CD14-positive monocyte (primary cell): ENCODE results near the gene NAA11. TPM values are rescaled to one million over a fixed set of nuclear protein-coding genes. Genes with fewer than 3 reads are reported as not detected.

Source experiments
- DNase-seq, 3 donors: peaks; one replicate each; pipeline ENCODE4 v3.0.0-alpha.2; 2011 to 2022
- H2AFZ ChIP-seq: 2 replicates; pipeline ENCODE4 v1.6.0; 2012; ENCODE audit warnings: mild to moderate bottlenecking, low read depth, low read length, inconsistent platforms; ENCODE audit not compliant: insufficient read depth, poor library complexity, severe bottlenecking
- H3K27ac ChIP-seq, 2 donors: 1 replicate in 1 of 2; 2 replicates in 1 of 2; pipeline ENCODE4 v1.5.1; 2012 to 2013; ENCODE audit warnings: low read length in 2 of 2, control low read depth in 1 of 2, inconsistent platforms in 1 of 2, low read depth in 1 of 2, mild to moderate bottlenecking in 1 of 2
- H3K27me3 ChIP-seq, 2 donors: one replicate each; pipeline versions ENCODE4 v1.6.0 to v1.6.1; 2011 to 2013; ENCODE audit warnings: low read length in 2 of 2; ENCODE audit not compliant: control insufficient read depth in 2 of 2, insufficient read depth in 2 of 2
- H3K36me3 ChIP-seq, 2 donors: replicated peaks in 1 of 2; 1 replicate in 1 of 2; 2 replicates in 1 of 2; pipeline versions ENCODE4 v1.5.1 to v1.6.1; 2012 to 2013; ENCODE audit warnings: low read length in 2 of 2, control low read depth in 1 of 2, inconsistent platforms in 1 of 2, mild to moderate bottlenecking in 1 of 2; ENCODE audit not compliant: insufficient read depth in 2 of 2, control insufficient read depth in 1 of 2
- H3K4me1 ChIP-seq, 2 donors: 1 replicate in 1 of 2; 2 replicates in 1 of 2; pipeline versions ENCODE4 v1.5.1 to v1.6.1; 2012 to 2013; ENCODE audit warnings: low read length in 2 of 2, control low read depth in 1 of 2, inconsistent platforms in 1 of 2, mild to moderate bottlenecking in 1 of 2, moderate library complexity in 1 of 2; ENCODE audit not compliant: insufficient read depth in 2 of 2, control insufficient read depth in 1 of 2
- H3K4me2 ChIP-seq: replicated peaks from 2 replicates; pipeline ENCODE3; 2012; ENCODE audit warnings: low read length, moderate library complexity, mild to moderate bottlenecking; ENCODE audit not compliant: poor library complexity, severe bottlenecking; ENCODE audit errors: extremely low read depth
- H3K4me3 ChIP-seq, 3 experiments: fragments of 200-600 bp in 1 of 3; sonication (generic) in 1 of 3; replicated peaks in 1 of 3; 1 replicate in 2 of 3; 2 replicates in 1 of 3; pipeline ENCODE4 v1.5.1; 2011 to 2013; ENCODE audit warnings: low read length in 3 of 3, mild to moderate bottlenecking in 3 of 3, control low read depth in 2 of 3, low read depth in 2 of 3, inconsistent platforms in 1 of 3, moderate library complexity in 1 of 3
- H3K79me2 ChIP-seq: 2 replicates; pipeline ENCODE4 v1.6.0; 2012; ENCODE audit warnings: mild to moderate bottlenecking, control low read depth, inconsistent platforms, low read length, moderate library complexity; ENCODE audit not compliant: insufficient read depth
- H3K9ac ChIP-seq: 2 replicates; pipeline ENCODE4 v1.6.0; 2017; ENCODE audit warnings: low read length, mild to moderate bottlenecking; ENCODE audit not compliant: insufficient read depth, poor library complexity, severe bottlenecking
- H3K9me3 ChIP-seq, 2 donors: replicated peaks in 1 of 2; 1 replicate in 1 of 2; 2 replicates in 1 of 2; pipeline versions ENCODE4 v1.5.1 to v1.6.1; 2012 to 2013; ENCODE audit warnings: low read length in 2 of 2, control low read depth in 1 of 2; ENCODE audit not compliant: control insufficient read depth in 1 of 2, insufficient read depth in 1 of 2
- H4K20me1 ChIP-seq: 2 replicates; pipeline ENCODE4 v1.6.0; 2012; ENCODE audit warnings: mild to moderate bottlenecking, low read length, control low read depth, moderate library complexity; ENCODE audit not compliant: insufficient read depth
- H3K27ac Mint-ChIP-seq, 7 donors: one replicate each; pipeline ENCODE4 v1.8.0; 2020; ENCODE audit warnings: mild to moderate bottlenecking in 7 of 7, mixed read lengths in 7 of 7, moderate library complexity in 6 of 7, inconsistent platforms in 2 of 7
- H3K27me3 Mint-ChIP-seq, 3 donors: one replicate each; pipeline ENCODE4 v1.8.0; 2021 to 2022; ENCODE audit warnings: low read depth in 3 of 3, mild to moderate bottlenecking in 3 of 3, mixed read lengths in 3 of 3, moderate library complexity in 3 of 3, inconsistent platforms in 1 of 3
- H3K36me3 Mint-ChIP-seq, 2 donors: one replicate each; pipeline ENCODE4 v1.8.0; 2020; ENCODE audit warnings: mixed read lengths in 2 of 2, inconsistent platforms in 1 of 2, mild to moderate bottlenecking in 1 of 2
- H3K4me1 Mint-ChIP-seq: one replicate; pipeline ENCODE4 v1.8.0; 2020; ENCODE audit warnings: mild to moderate bottlenecking, mixed read lengths
- H3K4me3 Mint-ChIP-seq, 2 donors: one replicate each; pipeline ENCODE4 v1.8.0; 2020; ENCODE audit warnings: mild to moderate bottlenecking in 2 of 2, mixed read lengths in 2 of 2, moderate library complexity in 1 of 2
- H3K9me3 Mint-ChIP-seq, 7 donors: one replicate each; pipeline ENCODE4 v1.8.0; 2020 to 2022; ENCODE audit warnings: mixed read lengths in 7 of 7, mild to moderate bottlenecking in 6 of 7, moderate library complexity in 6 of 7, inconsistent platforms in 2 of 7
- CTCF ChIP-seq: fragments of 200-600 bp; IDR thresholded peaks from one replicate; pipeline ENCODE4 v1.8.0; 2022; ENCODE audit warnings: antibody characterized with exemption, mild to moderate bottlenecking
- WGBS: methylation state at CpG from one replicate; pipeline ENCODE4 v1.1.5; 2013; ENCODE audit warnings: missing lambda C conversion rate; ENCODE audit not compliant: insufficient coverage; 5-methylcytosine and 5-hydroxymethylcytosine counted together
- intact Hi-C, 2 donors: fragments of 100-400 bp; cut with micrococcal nuclease; formaldehyde crosslinking; loops; one replicate each; pipeline versions ENCODE4 v1.15.0 to v1.15.1; 2023
- polyA plus RNA-seq, 3 donors: library from polyadenylated mRNA; depleted of rRNA in 1 of 3; unstranded in 2 of 3; stranded (reverse) in 1 of 3; fragments of 300-500 nt in 2 of 3; fragments of >200 nt in 1 of 3; fragmentation: Illumina TruSeq in 2 of 3; gene quantifications; 1 replicate in 2 of 3; 2 replicates in 1 of 3; pipeline ENCODE4 v1.2.3, GENCODE V29; 2012 to 2021

NAA11 gene
- polyA plus RNA-seq, 3 donors, result not detected

- H3K4me1 ChIP-seq, result no peaks in the 10 kb centered on the region
- H3K4me2 ChIP-seq, result no peak overlapping the region
- H3K36me3 ChIP-seq, result no peaks in the 10 kb centered on the region
- H3K79me2 ChIP-seq, result no peaks in the 10 kb centered on the region
- Mint-ChIP-seq H3K36me3 (no peaks in the 10 kb centered on the region), H3K4me3 (no peak overlapping the region), H3K27ac (no peak overlapping the region), H3K9me3 (peaks cover 0 to 2% (median 0%) of the 10 kb centered on the region in 7 donors), H3K4me1 (no peaks in the 10 kb centered on the region), H3K27me3 (peaks cover 0 to 2% (median 0%) of the 10 kb centered on the region in 3 donors)
- H3K9ac ChIP-seq, result no peak overlapping the region
- no peaks in the 10 kb centered on the region for H4K20me1 ChIP-seq
- no peaks in the 10 kb centered on the region for H3K9me3 ChIP-seq
- H3K27ac ChIP-seq, result no peak overlapping the region
- intact Hi-C loops, result no loop called here
- DNase-seq, result no peak
- no peak overlapping the region for H2AFZ ChIP-seq
- no peaks in the 10 kb centered on the region for H3K27me3 ChIP-seq
- no peak overlapping the region for H3K4me3 ChIP-seq
- TF ChIP-seq CTCF, result no peak
Measured at GRCh38 chr4:79317711-79318110, 8.2 kb downstream of the NAA11 start.

GRCh38 chr4:79315891-79316290 is 10.0 kb downstream of the NAA11 start:
- intact Hi-C loops, result no loop called here
- H3K4me3 Mint-ChIP-seq, result no peak overlapping the region
- Histone ChIP-seq H3K4me1 (no peaks in the 10 kb centered on the region), H3K9ac (no peak overlapping the region), H2AFZ (no peak overlapping the region), H4K20me1 (no peaks in the 10 kb centered on the region), H3K4me3 (no peak overlapping the region), H3K27ac (no peak overlapping the region), H3K4me2 (no peak overlapping the region), H3K36me3 (no peaks in the 10 kb centered on the region), H3K27me3 (no peaks in the 10 kb centered on the region), H3K9me3 (no peaks in the 10 kb centered on the region), H3K79me2 (no peaks in the 10 kb centered on the region)
- no CpG with 5 or more reads among the region's 2 CpGs for WGBS
- H3K4me1 Mint-ChIP-seq, result no peaks in the 10 kb centered on the region
- H3K9me3 Mint-ChIP-seq, result peaks cover 0 to 2% (median 0%) of the 10 kb centered on the region in 7 donors
- peaks cover 0 to 2% (median 1%) of the 10 kb centered on the region in 3 donors for H3K27me3 Mint-ChIP-seq
- no peak overlapping the region for H3K27ac Mint-ChIP-seq
- TF ChIP-seq CTCF, result no peak
- no peaks in the 10 kb centered on the region for H3K36me3 Mint-ChIP-seq
- DNase-seq, result no peak
